ENCODE data around the gene KDM4B.

- TF ChIP-seq CTCF (IDR thresholded peaks at IDR 0.05) (no peak), POLR2A (IDR thresholded peaks at IDR 0.05) (no peak)
Observed at GRCh38 chr19:5081443-5082161, 112.7 kb downstream of the KDM4B start.

All from uterus (tissue), 2 donors.